PC-9 (cell line): ENCODE data around the gene ATXN1.

Experiments
- EZH2 ChIP-seq: fragments of 200-600 bp; sonication (generic); IDR thresholded peaks from 2 replicates; pipeline ENCODE4 v1.8.0; 2017; ENCODE audit warnings: antibody characterized with exemption, low read depth
- TF ChIP-seq, protein P1 (sequence below): fragments of 200-600 bp; sonication (generic); conservative IDR thresholded peaks from 2 replicates; pipeline ENCODE4 v1.6.1; 2017; ENCODE audit warnings: mixed run types, antibody characterized with exemption, mild to moderate bottlenecking, moderate library complexity

DNA sequence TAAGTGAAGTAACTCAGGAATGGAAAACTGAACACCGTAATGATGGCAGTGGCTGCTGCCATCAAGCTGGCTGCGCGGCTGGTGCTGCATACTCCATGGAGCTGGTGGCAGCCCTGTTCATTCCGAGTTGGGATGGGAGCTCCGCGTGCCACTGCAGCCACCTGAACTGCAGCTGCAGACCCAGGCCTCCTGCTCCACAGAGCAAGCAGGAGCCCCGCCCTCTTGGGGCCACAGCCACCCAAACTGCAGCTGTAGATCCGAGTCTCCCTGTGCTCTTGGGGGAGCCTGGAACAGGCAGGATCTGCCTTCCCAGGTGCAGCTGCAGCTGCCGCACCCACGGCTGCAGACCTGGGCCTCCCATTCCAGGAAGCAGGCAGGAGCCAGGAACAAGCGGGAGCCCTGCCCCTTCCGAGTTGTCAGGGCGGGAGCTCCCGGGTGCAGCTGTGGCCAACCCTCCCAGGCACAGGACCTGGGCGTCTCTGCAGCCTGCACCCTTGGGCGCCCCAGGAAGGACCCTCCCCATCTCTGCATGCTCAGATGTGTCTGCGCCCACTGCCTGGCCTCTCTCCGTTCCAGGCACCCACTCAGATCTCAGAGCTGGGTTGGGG is 402.6 kb downstream of the ATXN1 start:
- TF ChIP-seq, protein P1, sequence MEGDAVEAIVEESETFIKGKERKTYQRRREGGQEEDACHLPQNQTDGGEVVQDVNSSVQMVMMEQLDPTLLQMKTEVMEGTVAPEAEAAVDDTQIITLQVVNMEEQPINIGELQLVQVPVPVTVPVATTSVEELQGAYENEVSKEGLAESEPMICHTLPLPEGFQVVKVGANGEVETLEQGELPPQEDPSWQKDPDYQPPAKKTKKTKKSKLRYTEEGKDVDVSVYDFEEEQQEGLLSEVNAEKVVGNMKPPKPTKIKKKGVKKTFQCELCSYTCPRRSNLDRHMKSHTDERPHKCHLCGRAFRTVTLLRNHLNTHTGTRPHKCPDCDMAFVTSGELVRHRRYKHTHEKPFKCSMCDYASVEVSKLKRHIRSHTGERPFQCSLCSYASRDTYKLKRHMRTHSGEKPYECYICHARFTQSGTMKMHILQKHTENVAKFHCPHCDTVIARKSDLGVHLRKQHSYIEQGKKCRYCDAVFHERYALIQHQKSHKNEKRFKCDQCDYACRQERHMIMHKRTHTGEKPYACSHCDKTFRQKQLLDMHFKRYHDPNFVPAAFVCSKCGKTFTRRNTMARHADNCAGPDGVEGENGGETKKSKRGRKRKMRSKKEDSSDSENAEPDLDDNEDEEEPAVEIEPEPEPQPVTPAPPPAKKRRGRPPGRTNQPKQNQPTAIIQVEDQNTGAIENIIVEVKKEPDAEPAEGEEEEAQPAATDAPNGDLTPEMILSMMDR, result no peak
- TF ChIP-seq EZH2, result no peak
